Measurements from ENCODE around the gene XRN2.

DNA sequence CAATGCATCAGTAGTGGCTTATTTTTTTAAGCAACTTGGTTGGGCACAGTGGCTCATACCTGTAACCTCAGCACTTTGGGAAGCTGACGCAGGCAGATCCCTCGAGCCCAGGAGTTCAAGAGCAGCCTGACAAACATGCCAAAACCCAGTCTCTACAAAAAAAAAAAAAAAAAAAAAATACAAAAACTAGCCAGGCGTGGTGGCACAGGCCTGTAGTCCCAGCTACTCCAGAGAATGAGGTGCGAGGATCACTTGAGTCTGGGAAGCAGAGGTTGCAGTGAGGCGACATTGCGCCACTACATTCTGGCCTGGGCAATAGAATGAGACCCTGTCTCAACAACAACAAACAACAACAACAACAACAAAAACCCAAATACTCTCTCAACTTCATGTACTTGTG, 44.7 kb upstream of the XRN2 start:
- TF ChIP-seq, protein P1, sequence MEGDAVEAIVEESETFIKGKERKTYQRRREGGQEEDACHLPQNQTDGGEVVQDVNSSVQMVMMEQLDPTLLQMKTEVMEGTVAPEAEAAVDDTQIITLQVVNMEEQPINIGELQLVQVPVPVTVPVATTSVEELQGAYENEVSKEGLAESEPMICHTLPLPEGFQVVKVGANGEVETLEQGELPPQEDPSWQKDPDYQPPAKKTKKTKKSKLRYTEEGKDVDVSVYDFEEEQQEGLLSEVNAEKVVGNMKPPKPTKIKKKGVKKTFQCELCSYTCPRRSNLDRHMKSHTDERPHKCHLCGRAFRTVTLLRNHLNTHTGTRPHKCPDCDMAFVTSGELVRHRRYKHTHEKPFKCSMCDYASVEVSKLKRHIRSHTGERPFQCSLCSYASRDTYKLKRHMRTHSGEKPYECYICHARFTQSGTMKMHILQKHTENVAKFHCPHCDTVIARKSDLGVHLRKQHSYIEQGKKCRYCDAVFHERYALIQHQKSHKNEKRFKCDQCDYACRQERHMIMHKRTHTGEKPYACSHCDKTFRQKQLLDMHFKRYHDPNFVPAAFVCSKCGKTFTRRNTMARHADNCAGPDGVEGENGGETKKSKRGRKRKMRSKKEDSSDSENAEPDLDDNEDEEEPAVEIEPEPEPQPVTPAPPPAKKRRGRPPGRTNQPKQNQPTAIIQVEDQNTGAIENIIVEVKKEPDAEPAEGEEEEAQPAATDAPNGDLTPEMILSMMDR (IDR thresholded peaks at IDR 0.05; ENCODE audit: poor library complexity, severe bottlenecking), result no peak
- TF ChIP-seq EZH2 (IDR thresholded peaks at IDR 0.05; ENCODE audit: borderline replicate concordance, insufficient read depth, low read length, poor library complexity, severe bottlenecking) (no peak), POLR2AphosphoS5 (IDR thresholded peaks at IDR 0.05) (no peak), SMC3 (conservative IDR thresholded peaks at IDR 0.05; ENCODE audit: poor library complexity) (no peak), EP300 (conservative IDR thresholded peaks at IDR 0.05; ENCODE audit: poor library complexity, severe bottlenecking) (no peak), RAD21 (conservative IDR thresholded peaks at IDR 0.05) (no peak)
- TF ChIP-seq, protein P2, sequence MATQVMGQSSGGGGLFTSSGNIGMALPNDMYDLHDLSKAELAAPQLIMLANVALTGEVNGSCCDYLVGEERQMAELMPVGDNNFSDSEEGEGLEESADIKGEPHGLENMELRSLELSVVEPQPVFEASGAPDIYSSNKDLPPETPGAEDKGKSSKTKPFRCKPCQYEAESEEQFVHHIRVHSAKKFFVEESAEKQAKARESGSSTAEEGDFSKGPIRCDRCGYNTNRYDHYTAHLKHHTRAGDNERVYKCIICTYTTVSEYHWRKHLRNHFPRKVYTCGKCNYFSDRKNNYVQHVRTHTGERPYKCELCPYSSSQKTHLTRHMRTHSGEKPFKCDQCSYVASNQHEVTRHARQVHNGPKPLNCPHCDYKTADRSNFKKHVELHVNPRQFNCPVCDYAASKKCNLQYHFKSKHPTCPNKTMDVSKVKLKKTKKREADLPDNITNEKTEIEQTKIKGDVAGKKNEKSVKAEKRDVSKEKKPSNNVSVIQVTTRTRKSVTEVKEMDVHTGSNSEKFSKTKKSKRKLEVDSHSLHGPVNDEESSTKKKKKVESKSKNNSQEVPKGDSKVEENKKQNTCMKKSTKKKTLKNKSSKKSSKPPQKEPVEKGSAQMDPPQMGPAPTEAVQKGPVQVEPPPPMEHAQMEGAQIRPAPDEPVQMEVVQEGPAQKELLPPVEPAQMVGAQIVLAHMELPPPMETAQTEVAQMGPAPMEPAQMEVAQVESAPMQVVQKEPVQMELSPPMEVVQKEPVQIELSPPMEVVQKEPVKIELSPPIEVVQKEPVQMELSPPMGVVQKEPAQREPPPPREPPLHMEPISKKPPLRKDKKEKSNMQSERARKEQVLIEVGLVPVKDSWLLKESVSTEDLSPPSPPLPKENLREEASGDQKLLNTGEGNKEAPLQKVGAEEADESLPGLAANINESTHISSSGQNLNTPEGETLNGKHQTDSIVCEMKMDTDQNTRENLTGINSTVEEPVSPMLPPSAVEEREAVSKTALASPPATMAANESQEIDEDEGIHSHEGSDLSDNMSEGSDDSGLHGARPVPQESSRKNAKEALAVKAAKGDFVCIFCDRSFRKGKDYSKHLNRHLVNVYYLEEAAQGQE (IDR thresholded peaks at IDR 0.05; ENCODE audit: borderline replicate concordance), result no peak

Measured in neural cell (in vitro differentiated cells).